GM23338 (cell line): ENCODE data around the gene PXDN. TPM values are rescaled to one million over a fixed set of nuclear protein-coding genes. Genes with fewer than 3 reads are reported as not detected.

Source experiments
- ATAC-seq: fragments of 200-7000 bp; cut with Tn5 transposase; 3 replicates; pipeline ENCODE4 v1.9.1; 2020
- DNase-seq: peaks from one replicate; pipeline ENCODE4 v3.0.0-alpha.2; 2015; ENCODE audit warnings: low spot score
- H2AFZ ChIP-seq: fragments of 200-600 bp; sonication (generic); 2 replicates; pipeline ENCODE4 v1.8.0; 2016; ENCODE audit warnings: antibody characterized with exemption, mild to moderate bottlenecking, moderate library complexity
- H3F3A ChIP-seq: fragments of 200-600 bp; sonication (generic); replicated peaks from 2 replicates; pipeline ENCODE4 v1.8.0; 2017; ENCODE audit warnings: antibody characterized with exemption, mixed run types, low read depth
- H3K27ac ChIP-seq: fragments of 200-600 bp; sonication (generic); 2 replicates; pipeline ENCODE4 v1.6.1; 2016; ENCODE audit warnings: low read depth
- H3K27me3 ChIP-seq: fragments of 200-600 bp; sonication (generic); 2 replicates; pipeline ENCODE4 v1.8.0; 2016; ENCODE audit warnings: mild to moderate bottlenecking, mixed run types, moderate library complexity; ENCODE audit not compliant: insufficient read depth
- H3K36me3 ChIP-seq: fragments of 200-600 bp; sonication (generic); 2 replicates; pipeline ENCODE4 v1.8.0; 2016; ENCODE audit warnings: mild to moderate bottlenecking; ENCODE audit not compliant: insufficient read depth
- H3K4me1 ChIP-seq: fragments of 200-600 bp; sonication (generic); 2 replicates; pipeline ENCODE4 v1.8.0; 2016; ENCODE audit warnings: mild to moderate bottlenecking, moderate library complexity; ENCODE audit not compliant: insufficient read depth
- H3K4me2 ChIP-seq: fragments of 200-600 bp; sonication (generic); 2 replicates; pipeline ENCODE4 v1.7.1; 2017; ENCODE audit warnings: mixed run types
- H3K4me3 ChIP-seq: fragments of 200-600 bp; sonication (generic); 2 replicates; pipeline ENCODE4 v1.6.1; 2016; ENCODE audit warnings: mixed run types
- H3K79me2 ChIP-seq: fragments of 200-600 bp; sonication (generic); replicated peaks from 2 replicates; pipeline ENCODE4 v1.8.0; 2017; ENCODE audit warnings: mild to moderate bottlenecking; ENCODE audit not compliant: insufficient read depth
- H3K9me2 ChIP-seq: fragments of 200-600 bp; sonication (generic); 2 replicates; pipeline ENCODE4 v1.8.0; 2017; ENCODE audit not compliant: insufficient read depth
- H4K20me1 ChIP-seq: fragments of 200-600 bp; sonication (generic); replicated peaks from 2 replicates; pipeline ENCODE4 v1.8.0; 2017; ENCODE audit warnings: mild to moderate bottlenecking; ENCODE audit not compliant: insufficient read depth
- H3K27ac Mint-ChIP-seq: 2 replicates; pipeline ENCODE4 v1.8.0; 2020; ENCODE audit warnings: inconsistent platforms, mild to moderate bottlenecking, moderate library complexity, mixed read lengths
- H3K27me3 Mint-ChIP-seq: 3 replicates; pipeline ENCODE4 v1.8.0; 2022; ENCODE audit warnings: low read depth, mild to moderate bottlenecking, moderate library complexity, mixed read lengths, inconsistent platforms; ENCODE audit not compliant: insufficient read depth, poor library complexity
- H3K36me3 Mint-ChIP-seq: 3 replicates; pipeline ENCODE4 v1.8.0; 2021; ENCODE audit warnings: low read depth, mild to moderate bottlenecking, inconsistent platforms, moderate library complexity, mixed read lengths
- H3K4me1 Mint-ChIP-seq: 3 replicates; pipeline ENCODE4 v1.8.0; 2020; ENCODE audit warnings: mild to moderate bottlenecking, inconsistent platforms, mixed read lengths
- H3K4me3 Mint-ChIP-seq: 3 replicates; pipeline ENCODE4 v1.8.0; 2021; ENCODE audit warnings: moderate library complexity, mild to moderate bottlenecking, inconsistent platforms, mixed read lengths
- H3K9me3 Mint-ChIP-seq: 3 replicates; pipeline ENCODE4 v1.8.0; 2020; ENCODE audit warnings: moderate library complexity, mild to moderate bottlenecking, inconsistent platforms, mixed read lengths
- CREB1 ChIP-seq: fragments of 250-450 bp; sonication (Bioruptor Pico); IDR thresholded peaks from 2 replicates; pipeline ENCODE4 v1.5.0; 2020; ENCODE audit warnings: low read depth, mild to moderate bottlenecking, moderate library complexity
- EZH2 ChIP-seq: fragments of 200-600 bp; sonication (generic); IDR thresholded peaks from one replicate; pipeline ENCODE4 v1.8.0; 2017; ENCODE audit warnings: antibody characterized with exemption, mild to moderate bottlenecking, low read depth; ENCODE audit not compliant: unreplicated experiment
- EZH2phosphoT487 ChIP-seq: fragments of 200-600 bp; sonication (generic); IDR thresholded peaks from one replicate; pipeline ENCODE4 v1.8.1; 2018; ENCODE audit warnings: antibody characterized with exemption; ENCODE audit not compliant: unreplicated experiment
- JUNB ChIP-seq: IDR thresholded peaks from one replicate; pipeline ENCODE4 v1.6.1; 2016; ENCODE audit warnings: antibody characterized with exemption; ENCODE audit not compliant: unreplicated experiment
- NANOG ChIP-seq: IDR thresholded peaks from 2 replicates; pipeline ENCODE4 v1.6.1; 2016; ENCODE audit warnings: antibody characterized with exemption, borderline replicate concordance
- POLR2AphosphoS5 ChIP-seq: IDR thresholded peaks from 2 replicates; pipeline ENCODE4 v1.6.1; 2016; ENCODE audit warnings: antibody characterized with exemption, low read depth
- STAT1 ChIP-seq: IDR thresholded peaks from one replicate; pipeline ENCODE4 v1.6.1; 2016; ENCODE audit warnings: antibody characterized with exemption; ENCODE audit not compliant: unreplicated experiment
- ZNF114 ChIP-seq: fragments of 250-450 bp; sonication (Bioruptor Pico); IDR thresholded peaks from 2 replicates; pipeline ENCODE4 v1.5.0; 2020; ENCODE audit warnings: mild to moderate bottlenecking, moderate library complexity
- ZNF331 ChIP-seq: fragments of 250-450 bp; sonication (Bioruptor Pico); IDR thresholded peaks from 2 replicates; pipeline ENCODE4 v1.5.0; 2020; ENCODE audit warnings: low read depth, mild to moderate bottlenecking, moderate library complexity
- polyA plus RNA-seq: library from polyadenylated mRNA; unstranded; fragments of >200 nt; fragmentation: Nextera tagmentation; extraction: Ambion mirVana; gene quantifications from 2 replicates; pipeline ENCODE4 v1.2.1, GENCODE V29; 2016
- total RNA-seq: library from RNA; depleted of rRNA; stranded (reverse); fragments of >200 nt; shearing (Covaris generic); gene quantifications from 2 replicates; pipeline ENCODE4 v1.2.3, GENCODE V29; 2014
- TF ChIP-seq, protein P1 (sequence below), 2 experiments: fragments of 200-600 bp in 1 of 2; sonication (generic) in 1 of 2; conservative IDR thresholded peaks; 2 replicates each; pipeline versions ENCODE4 v1.5.1 to v1.6.1; 2016 to 2017; ENCODE audit warnings: antibody characterized with exemption in 2 of 2, low read depth in 2 of 2, mild to moderate bottlenecking in 2 of 2, moderate library complexity in 1 of 2
- TF ChIP-seq, protein P2 (sequence below): fragments of 250-450 bp; sonication (Bioruptor Pico); IDR thresholded peaks from 2 replicates; pipeline ENCODE4 v1.5.0; 2020; ENCODE audit warnings: mild to moderate bottlenecking, moderate library complexity
- TF ChIP-seq, protein P3 (sequence below): IDR thresholded peaks from 2 replicates; pipeline ENCODE4 v1.6.1; 2016; ENCODE audit warnings: antibody characterized with exemption

The PXDN gene
- total and polyA plus RNA-seq, 2 experiments from 2014 or later: 42.2 to 225 TPM

DNA sequence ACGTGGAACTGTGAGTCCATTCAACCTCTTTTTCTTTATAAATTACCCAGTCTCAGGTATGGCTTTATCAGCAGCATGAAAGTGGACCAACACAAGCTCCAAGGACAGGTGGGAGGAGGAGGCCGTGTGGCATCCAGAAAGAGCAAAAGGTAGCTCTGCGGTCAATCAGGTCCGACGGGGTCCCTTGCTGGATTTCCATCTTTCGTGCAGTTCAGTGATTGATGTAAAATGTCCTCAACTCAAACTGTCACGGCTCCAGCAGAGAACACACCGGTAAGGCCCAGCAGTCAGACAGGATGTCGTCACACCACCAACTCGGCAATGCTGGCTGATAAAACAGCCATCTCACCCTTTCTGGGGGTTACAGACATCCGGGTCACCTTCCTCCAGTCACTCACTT is 123.3 kb downstream of the PXDN start:
- peaks cover 11% of the 10 kb centered on the region; the same call in 1 of the 2 replicates for H3F3A ChIP-seq
- Mint-ChIP-seq H3K9me3 (peaks cover 17% of the 10 kb centered on the region), H3K4me3 (no peak overlapping the region), H3K27ac (no peak overlapping the region), H3K27me3 (peaks cover 6% of the 10 kb centered on the region), H3K4me1 (peaks cover 43% of the 10 kb centered on the region), H3K36me3 (peaks cover 50% of the 10 kb centered on the region)
- H3K4me2 ChIP-seq: no peak overlapping the region
- no peak for DNase-seq
- no peak overlapping the region for H2AFZ ChIP-seq
- TF ChIP-seq POLR2AphosphoS5: no peak
- TF ChIP-seq JUNB: no peak
- TF ChIP-seq, protein P1, sequence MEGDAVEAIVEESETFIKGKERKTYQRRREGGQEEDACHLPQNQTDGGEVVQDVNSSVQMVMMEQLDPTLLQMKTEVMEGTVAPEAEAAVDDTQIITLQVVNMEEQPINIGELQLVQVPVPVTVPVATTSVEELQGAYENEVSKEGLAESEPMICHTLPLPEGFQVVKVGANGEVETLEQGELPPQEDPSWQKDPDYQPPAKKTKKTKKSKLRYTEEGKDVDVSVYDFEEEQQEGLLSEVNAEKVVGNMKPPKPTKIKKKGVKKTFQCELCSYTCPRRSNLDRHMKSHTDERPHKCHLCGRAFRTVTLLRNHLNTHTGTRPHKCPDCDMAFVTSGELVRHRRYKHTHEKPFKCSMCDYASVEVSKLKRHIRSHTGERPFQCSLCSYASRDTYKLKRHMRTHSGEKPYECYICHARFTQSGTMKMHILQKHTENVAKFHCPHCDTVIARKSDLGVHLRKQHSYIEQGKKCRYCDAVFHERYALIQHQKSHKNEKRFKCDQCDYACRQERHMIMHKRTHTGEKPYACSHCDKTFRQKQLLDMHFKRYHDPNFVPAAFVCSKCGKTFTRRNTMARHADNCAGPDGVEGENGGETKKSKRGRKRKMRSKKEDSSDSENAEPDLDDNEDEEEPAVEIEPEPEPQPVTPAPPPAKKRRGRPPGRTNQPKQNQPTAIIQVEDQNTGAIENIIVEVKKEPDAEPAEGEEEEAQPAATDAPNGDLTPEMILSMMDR (conservative IDR thresholded peaks at IDR 0.05; ENCODE audit: low read depth in 2 of 2): no peak
- TF ChIP-seq CREB1 (CRISPR knock-in tag): no peak
- TF ChIP-seq, protein P2, sequence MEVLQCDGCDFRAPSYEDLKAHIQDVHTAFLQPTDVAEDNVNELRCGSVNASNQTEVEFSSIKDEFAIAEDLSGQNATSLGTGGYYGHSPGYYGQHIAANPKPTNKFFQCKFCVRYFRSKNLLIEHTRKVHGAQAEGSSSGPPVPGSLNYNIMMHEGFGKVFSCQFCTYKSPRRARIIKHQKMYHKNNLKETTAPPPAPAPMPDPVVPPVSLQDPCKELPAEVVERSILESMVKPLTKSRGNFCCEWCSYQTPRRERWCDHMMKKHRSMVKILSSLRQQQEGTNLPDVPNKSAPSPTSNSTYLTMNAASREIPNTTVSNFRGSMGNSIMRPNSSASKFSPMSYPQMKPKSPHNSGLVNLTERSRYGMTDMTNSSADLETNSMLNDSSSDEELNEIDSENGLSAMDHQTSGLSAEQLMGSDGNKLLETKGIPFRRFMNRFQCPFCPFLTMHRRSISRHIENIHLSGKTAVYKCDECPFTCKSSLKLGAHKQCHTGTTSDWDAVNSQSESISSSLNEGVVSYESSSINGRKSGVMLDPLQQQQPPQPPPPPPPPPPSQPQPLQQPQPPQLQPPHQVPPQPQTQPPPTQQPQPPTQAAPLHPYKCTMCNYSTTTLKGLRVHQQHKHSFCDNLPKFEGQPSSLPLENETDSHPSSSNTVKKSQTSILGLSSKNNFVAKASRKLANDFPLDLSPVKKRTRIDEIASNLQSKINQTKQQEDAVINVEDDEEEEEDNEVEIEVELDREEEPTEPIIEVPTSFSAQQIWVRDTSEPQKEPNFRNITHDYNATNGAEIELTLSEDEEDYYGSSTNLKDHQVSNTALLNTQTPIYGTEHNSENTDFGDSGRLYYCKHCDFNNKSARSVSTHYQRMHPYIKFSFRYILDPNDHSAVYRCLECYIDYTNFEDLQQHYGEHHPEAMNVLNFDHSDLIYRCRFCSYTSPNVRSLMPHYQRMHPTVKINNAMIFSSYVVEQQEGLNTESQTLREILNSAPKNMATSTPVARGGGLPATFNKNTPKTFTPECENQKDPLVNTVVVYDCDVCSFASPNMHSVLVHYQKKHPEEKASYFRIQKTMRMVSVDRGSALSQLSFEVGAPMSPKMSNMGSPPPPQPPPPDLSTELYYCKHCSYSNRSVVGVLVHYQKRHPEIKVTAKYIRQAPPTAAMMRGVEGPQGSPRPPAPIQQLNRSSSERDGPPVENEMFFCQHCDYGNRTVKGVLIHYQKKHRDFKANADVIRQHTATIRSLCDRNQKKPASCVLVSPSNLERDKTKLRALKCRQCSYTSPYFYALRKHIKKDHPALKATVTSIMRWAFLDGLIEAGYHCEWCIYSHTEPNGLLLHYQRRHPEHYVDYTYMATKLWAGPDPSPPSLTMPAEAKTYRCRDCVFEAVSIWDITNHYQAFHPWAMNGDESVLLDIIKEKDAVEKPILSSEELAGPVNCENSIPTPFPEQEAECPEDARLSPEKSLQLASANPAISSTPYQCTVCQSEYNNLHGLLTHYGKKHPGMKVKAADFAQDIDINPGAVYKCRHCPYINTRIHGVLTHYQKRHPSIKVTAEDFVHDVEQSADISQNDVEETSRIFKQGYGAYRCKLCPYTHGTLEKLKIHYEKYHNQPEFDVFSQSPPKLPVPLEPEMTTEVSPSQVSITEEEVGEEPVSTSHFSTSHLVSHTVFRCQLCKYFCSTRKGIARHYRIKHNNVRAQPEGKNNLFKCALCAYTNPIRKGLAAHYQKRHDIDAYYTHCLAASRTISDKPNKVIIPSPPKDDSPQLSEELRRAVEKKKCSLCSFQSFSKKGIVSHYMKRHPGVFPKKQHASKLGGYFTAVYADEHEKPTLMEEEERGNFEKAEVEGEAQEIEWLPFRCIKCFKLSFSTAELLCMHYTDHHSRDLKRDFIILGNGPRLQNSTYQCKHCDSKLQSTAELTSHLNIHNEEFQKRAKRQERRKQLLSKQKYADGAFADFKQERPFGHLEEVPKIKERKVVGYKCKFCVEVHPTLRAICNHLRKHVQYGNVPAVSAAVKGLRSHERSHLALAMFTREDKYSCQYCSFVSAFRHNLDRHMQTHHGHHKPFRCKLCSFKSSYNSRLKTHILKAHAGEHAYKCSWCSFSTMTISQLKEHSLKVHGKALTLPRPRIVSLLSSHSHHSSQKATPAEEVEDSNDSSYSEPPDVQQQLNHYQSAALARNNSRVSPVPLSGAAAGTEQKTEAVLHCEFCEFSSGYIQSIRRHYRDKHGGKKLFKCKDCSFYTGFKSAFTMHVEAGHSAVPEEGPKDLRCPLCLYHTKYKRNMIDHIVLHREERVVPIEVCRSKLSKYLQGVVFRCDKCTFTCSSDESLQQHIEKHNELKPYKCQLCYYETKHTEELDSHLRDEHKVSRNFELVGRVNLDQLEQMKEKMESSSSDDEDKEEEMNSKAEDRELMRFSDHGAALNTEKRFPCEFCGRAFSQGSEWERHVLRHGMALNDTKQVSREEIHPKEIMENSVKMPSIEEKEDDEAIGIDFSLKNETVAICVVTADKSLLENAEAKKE (CRISPR knock-in tag): no peak
- TF ChIP-seq ZNF114: no peak
- no peak for TF ChIP-seq STAT1
- no peak for TF ChIP-seq EZH2
- TF ChIP-seq ZNF331: no peak
- TF ChIP-seq NANOG: no peak
- TF ChIP-seq EZH2phosphoT487: no peak
- TF ChIP-seq, protein P3, sequence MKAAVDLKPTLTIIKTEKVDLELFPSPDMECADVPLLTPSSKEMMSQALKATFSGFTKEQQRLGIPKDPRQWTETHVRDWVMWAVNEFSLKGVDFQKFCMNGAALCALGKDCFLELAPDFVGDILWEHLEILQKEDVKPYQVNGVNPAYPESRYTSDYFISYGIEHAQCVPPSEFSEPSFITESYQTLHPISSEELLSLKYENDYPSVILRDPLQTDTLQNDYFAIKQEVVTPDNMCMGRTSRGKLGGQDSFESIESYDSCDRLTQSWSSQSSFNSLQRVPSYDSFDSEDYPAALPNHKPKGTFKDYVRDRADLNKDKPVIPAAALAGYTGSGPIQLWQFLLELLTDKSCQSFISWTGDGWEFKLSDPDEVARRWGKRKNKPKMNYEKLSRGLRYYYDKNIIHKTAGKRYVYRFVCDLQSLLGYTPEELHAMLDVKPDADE: no peak
- no peaks in the 10 kb centered on the region for H3K27me3 ChIP-seq
- H3K36me3 ChIP-seq: peaks cover 8% of the 10 kb centered on the region; the same call in 1 of the 2 replicates
- 0 out of 2 replicates have a peak, but pooled peaks cover 12% of the 10 kb centered on the region for H3K79me2 ChIP-seq
- 0 out of 2 replicates have a peak, but pooled peaks cover 2% of the 10 kb centered on the region for H3K9me2 ChIP-seq
- H3K4me1 ChIP-seq: peaks cover 20% of the 10 kb centered on the region
- H4K20me1 ChIP-seq: no peaks in the 10 kb centered on the region
- H3K4me3 ChIP-seq: no peak overlapping the region
- no peak for ATAC-seq
- H3K27ac ChIP-seq: no peak overlapping the region
